Neural cell (in vitro differentiated cells): ENCODE results near the gene PIAS1. TPM values are rescaled to one million over a fixed set of nuclear protein-coding genes. Genes with fewer than 3 reads are reported as not detected.

ENCODE experiments used
- H2AFZ ChIP-seq: fragments of 200-600, 300-800 bp; sonication (generic), shearing (Covaris generic); 2 replicates; pipeline ENCODE4 v1.6.0; 2014; ENCODE audit warnings: low read depth, mild to moderate bottlenecking, antibody characterized with exemption, low read length, moderate library complexity
- H3F3A ChIP-seq: fragments of 200-600 bp; shearing (Covaris generic); 2 replicates; pipeline ENCODE4 v1.6.1; 2016; ENCODE audit warnings: mild to moderate bottlenecking, moderate library complexity, mixed read lengths, antibody characterized with exemption, low read length; ENCODE audit not compliant: insufficient read depth, poor library complexity, severe bottlenecking
- H3K27ac ChIP-seq: fragments of 200-600, 300-800 bp; sonication (generic), shearing (Covaris generic); 2 replicates; pipeline ENCODE4 v1.5.1; 2014; ENCODE audit warnings: mild to moderate bottlenecking, low read length, moderate library complexity
- H3K27me3 ChIP-seq: fragments of 300-800, 200-600 bp; sonication (generic), shearing (Covaris generic); 2 replicates; pipeline ENCODE4 v1.6.0; 2014; ENCODE audit warnings: mild to moderate bottlenecking, low read depth, low read length, moderate library complexity; ENCODE audit not compliant: insufficient read depth
- H3K36me3 ChIP-seq: fragments of 300-800, 200-600 bp; sonication (generic), shearing (Covaris generic); 2 replicates; pipeline ENCODE4 v1.5.1; 2014; ENCODE audit warnings: mild to moderate bottlenecking, antibody characterized with exemption, low read length, moderate library complexity; ENCODE audit not compliant: insufficient read depth
- H3K4me2 ChIP-seq: fragments of 300-800, 200-600 bp; sonication (generic), shearing (Covaris generic); 2 replicates; pipeline ENCODE4 v1.6.0; 2014; ENCODE audit warnings: mild to moderate bottlenecking, low read length
- H3K4me3 ChIP-seq: fragments of 300-800, 200-600 bp; sonication (generic), shearing (Covaris generic); 2 replicates; pipeline ENCODE4 v1.5.1; 2014; ENCODE audit warnings: mild to moderate bottlenecking, low read length, moderate library complexity
- H3K79me2 ChIP-seq: fragments of 200-600 bp; shearing (Covaris generic); replicated peaks from 2 replicates; pipeline ENCODE4 v1.6.0; 2014; ENCODE audit warnings: mild to moderate bottlenecking, low read length, moderate library complexity; ENCODE audit not compliant: insufficient read depth
- H3K9ac ChIP-seq: fragments of 300-800, 200-600 bp; sonication (generic), shearing (Covaris generic); 2 replicates; pipeline ENCODE4 v1.6.1; 2016; ENCODE audit warnings: mild to moderate bottlenecking, low read length, mixed read lengths
- H3K9me2 ChIP-seq: fragments of 200-600 bp; shearing (Covaris generic); 2 replicates; pipeline ENCODE4 v1.6.1; 2016; ENCODE audit warnings: mild to moderate bottlenecking, low read length, mixed read lengths; ENCODE audit not compliant: insufficient read depth
- H3K9me3 ChIP-seq: fragments of 200-600, 300-800 bp; sonication (generic), shearing (Covaris generic); 2 replicates; pipeline ENCODE4 v1.6.1; 2016; ENCODE audit warnings: mild to moderate bottlenecking, mixed run types, low read length, moderate library complexity, mixed read lengths
- H4K20me1 ChIP-seq: fragments of 200-600 bp; shearing (Covaris generic); 2 replicates; pipeline ENCODE4 v1.6.1; 2016; ENCODE audit warnings: mild to moderate bottlenecking, mixed run types; ENCODE audit not compliant: insufficient read depth
- CTCF ChIP-seq: fragments of 450-650 bp; IDR thresholded peaks from 2 replicates; pipeline ENCODE4 v1.5.1; 2014; ENCODE audit warnings: antibody characterized with exemption, mild to moderate bottlenecking, moderate library complexity; ENCODE audit not compliant: poor library complexity, severe bottlenecking
- RAD21 ChIP-seq: fragments of 450-650 bp; conservative IDR thresholded peaks from 2 replicates; pipeline ENCODE4 v1.6.1; 2014; ENCODE audit warnings: antibody characterized with exemption, mild to moderate bottlenecking, moderate library complexity
- SMC3 ChIP-seq: fragments of 450-650 bp; conservative IDR thresholded peaks from 2 replicates; pipeline ENCODE4 v1.6.1; 2014; ENCODE audit warnings: antibody characterized with exemption, mild to moderate bottlenecking, moderate library complexity; ENCODE audit not compliant: poor library complexity
- TAF1 ChIP-seq: IDR thresholded peaks from 2 replicates; pipeline ENCODE4 v1.6.1; 2012; ENCODE audit warnings: low read depth
- polyA plus RNA-seq: library from polyadenylated mRNA; depleted of rRNA; stranded (reverse); fragments of >200 nt; gene quantifications from 2 replicates; pipeline ENCODE4 v1.2.3, GENCODE V29; 2014

The PIAS1 gene
- polyA plus RNA-seq, 1 donor from 2014 or later, result 14.3 TPM

GRCh38 chr15:68239025-68239424, 184.9 kb downstream of the PIAS1 start:
- no peak for TF ChIP-seq CTCF
- no peaks in the 10 kb centered on the region for H4K20me1 ChIP-seq

GRCh38 chr15:68241088-68241935, 187.2 kb downstream of the PIAS1 start:
- Histone ChIP-seq H3K79me2 (no peaks in the 10 kb centered on the region), H3K36me3 (no peaks in the 10 kb centered on the region), H3F3A (no peaks in the 10 kb centered on the region), H2AFZ (no peak overlapping the region), H3K9me3 (no peaks in the 10 kb centered on the region), H3K27me3 (no peaks in the 10 kb centered on the region), H3K4me3 (no peak overlapping the region), H3K9ac (no peak overlapping the region), H3K4me2 (no peak overlapping the region), H3K9me2 (no peaks in the 10 kb centered on the region), H4K20me1 (no peaks in the 10 kb centered on the region), H3K27ac (no peak overlapping the region)
- TF ChIP-seq CTCF (no peak), TAF1 (no peak), RAD21 (no peak), SMC3 (no peak)

More at GRCh38 chr15:68239025-68239424, 184.9 kb downstream of the PIAS1 start:
- no peaks in the 10 kb centered on the region for H3K79me2 ChIP-seq
- H3K27ac ChIP-seq, result no peak overlapping the region
- no peaks in the 10 kb centered on the region for H3K36me3 ChIP-seq
- H3K9me2 ChIP-seq, result no peaks in the 10 kb centered on the region
- H3K27me3 ChIP-seq, result no peaks in the 10 kb centered on the region
- H3F3A ChIP-seq, result no peaks in the 10 kb centered on the region
- no peak overlapping the region for H3K4me3 ChIP-seq
- H3K9me3 ChIP-seq, result no peaks in the 10 kb centered on the region
- no peak overlapping the region for H3K9ac ChIP-seq
- no peak overlapping the region for H3K4me2 ChIP-seq
- H2AFZ ChIP-seq, result no peak overlapping the region

Other genes with a start within 250 kb of the PIAS1 start
- gene SKOR1, start 228.8 kb upstream of the PIAS1 start, polyA plus RNA-seq, result 0.81 and 0.94 TPM in 2 replicates
- not detected in 2 replicates for gene RNU6-1, start 214.3 kb upstream of the PIAS1 start, polyA plus RNA-seq
- 0.43 and 0.82 TPM in 2 replicates for gene CALML4, start 151.0 kb downstream of the PIAS1 start, polyA plus RNA-seq
- 4.2 and 4.9 TPM in 2 replicates for gene CLN6, start 175.4 kb downstream of the PIAS1 start, polyA plus RNA-seq
- 51.1 and 58.0 TPM in 2 replicates for gene FEM1B, start 223.4 kb downstream of the PIAS1 start, polyA plus RNA-seq